SK-N-MC (cell line): Measurements from ENCODE around the gene PREB.
A peak's percentile ranks its signal among the peaks of the same experiment; 100 is the strongest.
"Not testable (repeated sequence)": the region's sequence is repeated elsewhere in the genome, so short reads cannot be mapped to it uniquely, and the experiment has no call there.

Experiments used
- DNase-seq: peaks from one replicate; pipeline ENCODE4 v3.0.0-alpha.2; 2011; ENCODE audit warnings: low read depth, low spot score
- H3K27ac ChIP-seq: fragments of 200-600 bp; sonication (generic); 2 replicates; pipeline ENCODE4 v1.5.1; 2016; ENCODE audit warnings: mixed run types
- H3K36me3 ChIP-seq: fragments of 200-600 bp; sonication (generic); 2 replicates; pipeline ENCODE4 v1.6.1; 2017; ENCODE audit warnings: antibody characterized with exemption, low read length, mixed read lengths; ENCODE audit not compliant: insufficient read depth
- H3K4me3 ChIP-seq: fragments of 200-600 bp; sonication (generic); 2 replicates; pipeline ENCODE4 v1.5.1; 2016
- H3K9ac ChIP-seq: fragments of 200-600 bp; sonication (generic); 2 replicates; pipeline ENCODE4 v1.8.0; 2017; ENCODE audit warnings: mixed run types, mixed read lengths; ENCODE audit not compliant: insufficient read length
- H3K9me3 ChIP-seq: fragments of 200-600 bp; sonication (generic); 2 replicates; pipeline ENCODE4 v1.6.1; 2017; ENCODE audit warnings: low read depth, mild to moderate bottlenecking, antibody characterized with exemption, low read length, moderate library complexity, mixed read lengths
- EZH2 ChIP-seq: fragments of 200-600 bp; sonication (generic); IDR thresholded peaks from one replicate; pipeline ENCODE4 v1.6.1; 2017; ENCODE audit warnings: antibody characterized with exemption
- FOXP2 ChIP-seq: optimal IDR thresholded peaks from 2 replicates; pipeline ENCODE3; 2011; ENCODE audit warnings: mild to moderate bottlenecking, moderate library complexity; ENCODE audit not compliant: insufficient read depth; ENCODE audit errors: extremely low read length, control extremely low read depth
- POLR2AphosphoS5 ChIP-seq: IDR thresholded peaks from 2 replicates; pipeline ENCODE4 v1.6.1; 2012; ENCODE audit warnings: mild to moderate bottlenecking, low read depth, low read length, borderline replicate concordance

Gene PREB, protein sequence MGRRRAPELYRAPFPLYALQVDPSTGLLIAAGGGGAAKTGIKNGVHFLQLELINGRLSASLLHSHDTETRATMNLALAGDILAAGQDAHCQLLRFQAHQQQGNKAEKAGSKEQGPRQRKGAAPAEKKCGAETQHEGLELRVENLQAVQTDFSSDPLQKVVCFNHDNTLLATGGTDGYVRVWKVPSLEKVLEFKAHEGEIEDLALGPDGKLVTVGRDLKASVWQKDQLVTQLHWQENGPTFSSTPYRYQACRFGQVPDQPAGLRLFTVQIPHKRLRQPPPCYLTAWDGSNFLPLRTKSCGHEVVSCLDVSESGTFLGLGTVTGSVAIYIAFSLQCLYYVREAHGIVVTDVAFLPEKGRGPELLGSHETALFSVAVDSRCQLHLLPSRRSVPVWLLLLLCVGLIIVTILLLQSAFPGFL

DNA sequence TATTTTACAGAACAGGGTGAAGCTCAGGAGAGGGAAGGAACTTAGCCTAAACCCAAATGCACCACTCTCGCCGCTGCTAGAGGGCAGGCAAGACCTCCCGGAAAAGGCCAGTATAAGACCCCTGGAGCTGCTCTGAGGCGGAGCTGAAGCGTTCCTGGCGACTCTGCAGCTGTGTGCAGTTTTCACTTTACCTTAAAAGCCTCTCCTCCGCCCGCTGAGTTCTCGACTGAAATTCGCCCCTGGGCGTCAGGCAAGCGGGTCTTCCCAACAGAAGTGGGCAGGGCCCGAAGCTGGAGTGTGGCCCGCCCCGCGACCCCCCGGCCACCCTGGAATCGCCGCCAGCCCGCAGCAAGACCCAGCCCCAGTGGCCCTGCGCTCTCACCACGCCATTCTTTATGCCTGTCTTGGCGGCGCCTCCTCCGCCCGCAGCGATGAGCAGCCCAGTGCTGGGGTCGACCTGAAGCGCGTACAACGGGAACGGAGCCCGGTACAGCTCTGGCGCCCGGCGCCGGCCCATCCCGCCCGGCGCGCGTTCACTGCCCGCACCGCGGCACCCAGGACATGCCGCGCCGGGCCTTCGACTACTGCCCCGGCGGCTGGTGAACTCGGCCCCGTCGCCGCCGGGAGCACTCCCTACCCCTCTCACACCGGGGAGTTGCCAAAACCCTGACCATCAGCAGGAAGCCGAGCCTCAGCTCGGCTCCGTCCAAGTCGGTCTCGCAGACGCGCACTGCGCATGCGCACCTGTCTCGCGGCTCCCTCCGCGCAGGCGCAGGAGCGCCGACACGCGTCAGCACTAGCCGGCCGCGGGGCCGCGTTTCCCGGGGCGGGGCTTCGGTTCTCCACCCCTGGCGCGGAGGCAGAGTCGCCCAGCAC, at the start of gene PREB:
TSS of gene PREB (minus strand) at position 732 of the 876 bp plus-strand sequence. CDS start at position 517, 215 bp downstream.
- H3K9me3 ChIP-seq: no peaks in the 10 kb centered on the region
- peak within 1 kb of the TSS; percentile 96 for H3K9ac ChIP-seq
- H3K4me3 ChIP-seq: peak within 1 kb of the TSS; percentile 99
- H3K36me3 ChIP-seq: peaks cover 36% of the 10 kb centered on the region
- TF ChIP-seq EZH2 (no peak), FOXP2 (peak; percentile 75), POLR2AphosphoS5 (peak; percentile 88)
- peak; percentile 48 for DNase-seq
- H3K27ac ChIP-seq: peak within 1 kb of the TSS; percentile 54; the same call in 1 of the 2 replicates

DNA sequence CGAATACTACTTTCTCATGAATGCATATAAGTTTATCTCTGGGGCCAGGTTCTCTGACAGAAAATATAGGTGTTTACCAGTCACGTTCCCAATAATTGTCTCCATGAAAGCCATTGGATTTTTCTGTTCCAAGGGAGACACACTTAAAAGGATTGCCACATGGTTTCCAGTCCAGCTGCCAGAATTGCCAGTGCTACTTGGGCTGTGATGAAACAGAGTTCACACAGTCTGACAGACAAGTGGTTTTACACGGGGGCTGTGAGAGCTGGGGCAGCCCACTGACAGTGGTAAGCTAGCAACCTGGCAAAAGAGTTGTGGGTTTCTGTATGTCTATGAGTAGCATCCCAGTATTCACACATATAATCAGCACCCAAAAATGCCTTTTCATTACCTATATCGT, 49.7 kb upstream of the PREB start:
- Histone ChIP-seq H3K9ac (no peak overlapping the region), H3K4me3 (no peak overlapping the region), H3K36me3 (no peaks in the 10 kb centered on the region), H3K9me3 (no peaks in the 10 kb centered on the region), H3K27ac (peak overlapping the region; percentile 53)
- no peak for TF ChIP-seq EZH2
- TF ChIP-seq FOXP2: no peak
- no peak for TF ChIP-seq POLR2AphosphoS5
- DNase-seq: no peak

DNA sequence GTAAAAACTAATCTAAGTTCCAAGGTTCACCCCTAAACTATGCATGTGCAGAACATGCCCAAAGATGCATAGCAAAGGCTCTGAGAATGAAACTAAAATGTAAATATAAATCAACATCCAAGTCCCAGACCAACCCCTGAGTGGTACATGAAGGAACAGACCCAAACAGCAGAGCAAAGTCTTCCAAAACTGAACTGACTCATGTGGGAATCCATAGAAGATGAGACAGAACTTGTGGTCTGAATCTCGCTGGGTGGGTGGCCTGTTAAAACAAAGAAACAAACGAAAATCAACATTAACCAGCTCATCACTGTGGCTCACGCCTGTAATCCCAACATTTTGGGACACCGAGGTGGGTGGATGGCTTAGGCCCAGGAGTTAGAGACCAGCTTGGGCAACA, 47.9 kb upstream of the PREB start:
- no peak for DNase-seq
- Histone ChIP-seq H3K4me3 (no peak overlapping the region), H3K9me3 (no peaks in the 10 kb centered on the region), H3K36me3 (no peaks in the 10 kb centered on the region), H3K27ac (no peak overlapping the region), H3K9ac (no peak overlapping the region)
- no peak for TF ChIP-seq FOXP2
- TF ChIP-seq POLR2AphosphoS5: no peak
- no peak for TF ChIP-seq EZH2

DNA sequence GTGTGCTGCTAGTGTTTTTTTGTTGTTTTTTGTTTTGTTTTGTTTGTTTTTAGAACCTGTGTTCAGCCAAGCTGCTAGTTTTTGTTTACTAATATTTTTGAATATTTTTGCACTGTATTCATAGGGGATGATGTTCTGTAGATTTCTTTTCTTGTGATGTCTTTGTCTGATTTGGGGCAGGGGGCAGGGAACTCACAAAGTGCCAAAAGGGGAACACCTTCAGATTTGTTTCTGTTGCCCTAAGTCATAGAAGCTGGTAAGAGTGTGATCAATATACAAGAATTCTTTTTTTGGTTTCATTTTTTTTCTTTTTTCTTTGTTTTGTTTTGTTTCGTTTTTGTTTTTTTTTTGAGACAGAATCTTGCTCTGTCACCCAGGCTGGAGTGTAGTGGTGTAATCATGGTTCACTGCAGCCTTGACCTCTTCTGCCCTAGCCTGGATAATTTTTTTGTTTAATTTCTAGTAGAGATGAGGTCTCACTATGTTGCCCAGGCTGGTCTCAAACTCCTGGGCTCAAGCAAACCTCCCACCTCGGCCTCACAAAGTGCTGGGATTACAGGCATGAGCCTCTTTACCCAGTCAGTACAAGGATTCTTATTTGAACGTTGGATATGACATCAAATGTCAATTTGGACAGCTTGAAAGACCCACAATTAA, 45.0 kb upstream of the PREB start:
- no peak for TF ChIP-seq EZH2
- no peak overlapping the region for H3K4me3 ChIP-seq
- H3K27ac ChIP-seq: no peak overlapping the region
- no peaks in the 10 kb centered on the region for H3K36me3 ChIP-seq
- H3K9ac ChIP-seq: no peak overlapping the region
- H3K9me3 ChIP-seq: no peaks in the 10 kb centered on the region
- DNase-seq: no peak

DNA sequence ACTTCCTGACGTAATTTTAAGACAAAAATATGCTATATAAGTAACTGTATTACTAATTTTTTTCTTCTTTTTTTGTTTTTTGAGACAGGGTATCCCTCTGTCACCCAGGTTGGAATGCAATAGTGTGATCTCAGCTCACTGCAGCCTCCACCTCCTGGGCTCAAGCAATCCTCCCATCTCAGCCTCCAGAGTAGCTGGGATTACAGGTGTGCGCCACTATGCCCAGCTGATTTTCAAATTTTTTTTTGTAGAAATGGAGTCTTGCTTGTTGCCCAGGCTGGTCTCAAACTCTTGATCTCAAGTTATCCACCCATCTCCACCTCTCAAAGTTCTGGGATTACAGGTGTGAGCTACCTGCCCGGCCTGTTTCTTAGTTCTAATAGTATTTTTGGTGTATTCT, 44.0 kb upstream of the PREB start:
- Histone ChIP-seq H3K9me3 (no peaks in the 10 kb centered on the region), H3K36me3 (no peaks in the 10 kb centered on the region), H3K27ac (no peak overlapping the region), H3K9ac (no peak overlapping the region), H3K4me3 (no peak overlapping the region)
- DNase-seq: no peak
- TF ChIP-seq POLR2AphosphoS5 (no peak), FOXP2 (no peak), EZH2 (no peak)

DNA sequence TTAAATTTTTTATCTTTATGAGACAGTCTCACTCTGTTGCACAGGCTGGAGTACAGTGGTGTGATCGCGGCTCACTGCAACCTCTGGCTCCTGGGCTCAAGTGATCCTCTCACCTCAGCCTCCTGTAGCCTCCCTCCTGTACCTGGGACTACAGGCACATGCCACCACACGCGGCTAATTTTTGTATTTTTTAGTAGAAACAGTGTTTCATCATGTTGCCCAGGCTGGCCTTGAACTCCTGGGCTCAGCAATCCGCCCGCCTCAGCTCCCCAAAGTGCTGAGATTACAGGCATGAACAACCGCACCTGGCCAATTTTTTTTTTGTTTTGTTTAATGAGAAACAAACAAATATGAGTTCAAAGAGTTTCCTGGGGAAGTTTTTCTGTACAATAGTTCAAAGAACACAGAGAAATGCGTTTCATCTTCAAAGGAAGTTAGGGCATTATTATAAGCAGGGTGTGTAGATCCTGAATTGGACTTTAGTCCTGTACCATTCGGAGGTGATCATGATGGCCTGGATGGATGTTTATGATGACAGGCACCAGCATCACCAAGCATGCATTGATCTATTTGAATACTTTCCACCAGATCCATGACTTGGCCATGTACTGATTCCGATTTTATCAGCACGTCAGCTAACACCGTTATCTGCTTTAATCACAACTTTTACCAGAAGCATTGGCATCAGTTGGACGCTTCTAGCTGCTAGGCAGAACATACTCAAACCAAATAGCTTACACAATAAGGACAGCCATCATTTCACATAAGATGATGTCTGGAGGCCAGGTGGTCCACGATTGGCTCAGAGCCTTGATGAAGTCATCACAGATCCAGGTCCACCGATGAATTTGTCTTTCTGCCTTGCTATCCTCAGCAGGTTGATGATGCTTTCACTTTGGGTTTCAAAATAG, 43.3 kb upstream of the PREB start:
- no peak for DNase-seq
- TF ChIP-seq FOXP2 (no peak), EZH2 (no peak), POLR2AphosphoS5 (no peak)
- no peak overlapping the region for H3K27ac ChIP-seq
- H3K36me3 ChIP-seq: no peaks in the 10 kb centered on the region
- H3K4me3 ChIP-seq: no peak overlapping the region
- H3K9me3 ChIP-seq: no peaks in the 10 kb centered on the region
- no peak overlapping the region for H3K9ac ChIP-seq

DNA sequence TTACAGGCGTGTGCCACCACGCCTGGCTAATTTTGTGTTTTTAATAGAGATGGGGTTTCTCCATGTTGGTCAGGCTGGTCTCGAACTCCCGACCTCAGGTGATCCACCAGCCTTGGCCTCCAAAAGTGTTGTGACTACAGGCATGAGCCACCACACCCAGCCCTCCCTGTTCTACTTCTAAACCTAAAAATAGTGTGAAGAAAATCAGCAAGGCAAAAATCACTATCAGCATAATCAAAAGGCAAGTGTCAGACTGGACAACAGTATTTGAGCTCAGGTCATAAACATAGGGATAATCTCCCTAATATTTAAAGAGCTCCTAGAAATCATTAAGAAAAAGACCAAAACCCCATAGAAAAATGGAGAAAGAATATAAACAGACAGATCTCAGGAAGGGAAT, 41.3 kb upstream of the PREB start:
- not testable (repeated sequence) for H3K4me3 ChIP-seq, DNase-seq, H3K9me3 ChIP-seq, H3K9ac ChIP-seq, H3K36me3 ChIP-seq, H3K27ac ChIP-seq

DNA sequence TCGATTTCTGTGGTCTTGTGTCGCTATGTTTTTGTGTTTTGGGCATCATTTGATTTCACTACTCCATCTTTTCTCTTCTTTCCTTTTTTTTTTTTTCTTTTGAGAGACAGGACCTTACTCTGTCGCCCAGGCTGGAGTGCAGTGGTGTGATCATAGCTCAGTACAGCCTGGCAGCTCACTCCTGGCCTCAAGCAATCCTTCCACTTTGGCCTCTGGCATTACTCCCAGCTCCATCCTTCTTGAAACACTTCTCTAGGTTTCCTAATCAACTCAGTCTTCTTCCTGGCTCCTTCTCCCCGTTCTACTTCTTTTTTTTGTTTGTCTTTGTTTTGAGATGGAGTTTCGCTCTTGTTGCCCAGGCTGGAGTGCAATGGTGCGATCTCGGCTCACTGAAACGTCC, 40.9 kb upstream of the PREB start:
- no peaks in the 10 kb centered on the region for H3K9me3 ChIP-seq
- no peak overlapping the region for H3K4me3 ChIP-seq
- no peak overlapping the region for H3K27ac ChIP-seq
- no peak for TF ChIP-seq POLR2AphosphoS5
- TF ChIP-seq FOXP2: no peak
- no peak for TF ChIP-seq EZH2
- no peak for DNase-seq
- no peaks in the 10 kb centered on the region for H3K36me3 ChIP-seq
- H3K9ac ChIP-seq: no peak overlapping the region
